NCI-H345 treated with DMSO at 0.1 percent for 48 hours (cell line): ENCODE data around the gene SPACA7.
"Not testable (repeated sequence)": the region's sequence is repeated elsewhere in the genome, so short reads cannot be mapped to it uniquely, and the experiment has no call there.

Experiments
- DNase-seq: peaks from one replicate; lab custom pipeline; 2025; ENCODE audit not compliant: unreplicated experiment; lab: John Stamatoyannopoulos, UW

The SPACA7 gene

GRCh38 chr13:112416647-112417046, 40.5 kb downstream of the SPACA7 start:
- no peak for DNase-seq

GRCh38 chr13:112417079-112417478, 40.9 kb downstream of the SPACA7 start:
- DNase-seq: no peak

- DNase-seq: no peak
These were observed 47.9 kb downstream of the SPACA7 start for GRCh38 chr13:112424098-112424497.

- DNase-seq: no peak
These were observed 52.5 kb downstream of the SPACA7 start for GRCh38 chr13:112428704-112429103.

- DNase-seq: peak; percentile 15
These were observed 55.6 kb downstream of the SPACA7 start for GRCh38 chr13:112431734-112432133.

GRCh38 chr13:112432734-112433133, 56.6 kb downstream of the SPACA7 start:
- DNase-seq: not testable (repeated sequence)

GRCh38 chr13:112433517-112433916, 57.4 kb downstream of the SPACA7 start:
- not testable (repeated sequence) for DNase-seq

- no peak for DNase-seq
These were observed 57.9 kb downstream of the SPACA7 start for GRCh38 chr13:112434032-112434431.

GRCh38 chr13:112434937-112435523, 58.9 kb downstream of the SPACA7 start:
- DNase-seq: no peak

- no peak for DNase-seq
These were observed 59.8 kb downstream of the SPACA7 start for GRCh38 chr13:112435973-112436372.

- no peak for DNase-seq
These were observed 61.9 kb downstream of the SPACA7 start for GRCh38 chr13:112438094-112438493.

GRCh38 chr13:112438515-112438914, 62.4 kb downstream of the SPACA7 start:
- no peak for DNase-seq

- DNase-seq: no peak
These were observed 65.1 kb downstream of the SPACA7 start for GRCh38 chr13:112441226-112441625.

- no peak for DNase-seq
These were observed 65.7 kb downstream of the SPACA7 start for GRCh38 chr13:112441779-112442310.

- no peak for DNase-seq
These were observed 66.4 kb downstream of the SPACA7 start for GRCh38 chr13:112442483-112443090.

- no peak for DNase-seq
These were observed 67.2 kb downstream of the SPACA7 start for GRCh38 chr13:112443191-112443994.

- DNase-seq: no peak
These were observed 67.8 kb downstream of the SPACA7 start for GRCh38 chr13:112443995-112444311.

- DNase-seq: no peak
These were observed 68.6 kb downstream of the SPACA7 start for GRCh38 chr13:112444416-112445399.

- no peak for DNase-seq
These were observed 69.5 kb downstream of the SPACA7 start for GRCh38 chr13:112445411-112446271.

GRCh38 chr13:112446347-112446861, 70.2 kb downstream of the SPACA7 start:
- no peak for DNase-seq
